AG04450 (cell line): ENCODE measurements around the gene PTPRG. TPM values are rescaled to one million over a fixed set of nuclear protein-coding genes. Genes with fewer than 3 reads are reported as not detected.

Experiments
- CTCF ChIA-PET: fragments of 300-600, 350-600 bp; formaldehyde crosslinking; extraction: SDS; loops from one replicate; lab custom pipeline; 2022; ENCODE audit warnings: antibody characterized with exemption, inconsistent platforms; lab: Charles Lee
- POLR2A ChIA-PET: fragments of 350-600 bp; formaldehyde crosslinking; extraction: SDS; loops from one replicate; lab custom pipeline; 2021; ENCODE audit warnings: antibody characterized with exemption, inconsistent platforms; lab: Yijun Ruan, JAX
- DNase-seq: peaks from one replicate; pipeline ENCODE4 v3.0.0-alpha.2; 2011; ENCODE audit warnings: low read depth, low spot score
- H3K27ac ChIP-seq: one replicate; pipeline ENCODE4 v1.5.1; 2012; ENCODE audit warnings: low read depth, low read length, control low read depth
- H3K27me3 ChIP-seq: one replicate; pipeline ENCODE4 v1.6.0; 2012; ENCODE audit warnings: low read length; ENCODE audit not compliant: control insufficient read depth, insufficient read depth
- H3K4me3 ChIP-seq: 2 replicates; pipeline ENCODE4 v1.5.1; 2011; ENCODE audit warnings: mild to moderate bottlenecking, low read depth, low read length, control low read depth
- H3K9me3 ChIP-seq: 2 replicates; pipeline ENCODE4 v1.5.1; 2012; ENCODE audit warnings: low read length; ENCODE audit not compliant: control insufficient read depth, insufficient read depth
- CTCF ChIP-seq: IDR thresholded peaks from 2 replicates; pipeline ENCODE4 v1.5.1; 2011; ENCODE audit warnings: low read depth, low read length, control low read depth, inconsistent platforms
- polyA plus RNA-seq: library from polyadenylated mRNA; depleted of rRNA; stranded (reverse); fragments of >200 nt; gene quantifications from 2 replicates; pipeline ENCODE4 v1.2.3, GENCODE V29; 2011

Gene PTPRG
- polyA plus RNA-seq, 1 experiment, result 26.5 TPM

- H3K9me3 ChIP-seq, result no peaks in the 10 kb centered on the region
- no peak for DNase-seq
- no peak overlapping the region for H3K27ac ChIP-seq
- H3K4me3 ChIP-seq, result no peak overlapping the region
- H3K27me3 ChIP-seq, result no peaks in the 10 kb centered on the region
- ChIA-PET POLR2A (no interaction called here), CTCF (no interaction called here)
- no peak for TF ChIP-seq CTCF
These were observed 413.8 kb downstream of the PTPRG start for GRCh38 chr3:61975199-61975598.

GRCh38 chr3:61975936-61976335 is 414.6 kb downstream of the PTPRG start:
- CTCF ChIA-PET, result no interaction called here
- no peaks in the 10 kb centered on the region for H3K9me3 ChIP-seq
- H3K27me3 ChIP-seq, result no peaks in the 10 kb centered on the region
- H3K27ac ChIP-seq, result no peak overlapping the region
- no peak overlapping the region for H3K4me3 ChIP-seq
- POLR2A ChIA-PET, result no interaction called here
- no peak for DNase-seq
- TF ChIP-seq CTCF, result no peak

- TF ChIP-seq CTCF, result no peak
- ChIA-PET POLR2A (no interaction called here), CTCF (interaction anchor here (2.1 kb wide), 1 partner anchor 414 kb away, joined by 5 read pairs; no protein-coding TSS in a partner anchor)
- Histone ChIP-seq H3K4me3 (no peak overlapping the region), H3K9me3 (no peaks in the 10 kb centered on the region), H3K27me3 (no peaks in the 10 kb centered on the region), H3K27ac (no peak overlapping the region)
- no peak for DNase-seq
These were observed 417.4 kb downstream of the PTPRG start for GRCh38 chr3:61978460-61979419.

- no peaks in the 10 kb centered on the region for H3K9me3 ChIP-seq
- no peaks in the 10 kb centered on the region for H3K27me3 ChIP-seq
- no peak overlapping the region for H3K4me3 ChIP-seq
- CTCF ChIA-PET, result interaction anchor here (2.1 kb wide), 1 partner anchor 415 kb away, joined by 5 read pairs; no protein-coding TSS in a partner anchor
- POLR2A ChIA-PET, result no interaction called here
- TF ChIP-seq CTCF, result no peak
- H3K27ac ChIP-seq, result no peak overlapping the region
- no peak for DNase-seq
These were observed 418.3 kb downstream of the PTPRG start for GRCh38 chr3:61979638-61980037.

- TF ChIP-seq CTCF, result no peak
- POLR2A ChIA-PET, result no interaction called here
- Histone ChIP-seq H3K9me3 (no peaks in the 10 kb centered on the region), H3K4me3 (no peak overlapping the region), H3K27ac (no peak overlapping the region), H3K27me3 (no peaks in the 10 kb centered on the region)
- no peak for DNase-seq
- CTCF ChIA-PET, result interaction anchor here (2.1 kb wide), 1 partner anchor 416 kb away, joined by 5 read pairs; no protein-coding TSS in a partner anchor
These were observed 418.7 kb downstream of the PTPRG start for GRCh38 chr3:61980041-61980440.
